ENCODE results near the gene FAM50A. TPM values are rescaled to one million over a fixed set of nuclear protein-coding genes. Genes with fewer than 3 reads are reported as not detected.
A peak's percentile ranks its signal among the peaks of the same experiment; 100 is the strongest.
"Not testable (repeated sequence)": the region's sequence is repeated elsewhere in the genome, so short reads cannot be mapped to it uniquely, and the experiment has no call there.

The FAM50A gene
- polyA plus RNA-seq, 1 experiment = 69.0 TPM

- POLR2A ChIA-PET = interaction anchor here (1.0 to 2.2 kb wide), 5 partner anchors 8 to 61 kb away, joined by 3 to 12 read pairs (median 6); partner anchors contain the start of genes ATP6AP1, FAM3A and LAGE3
- CTCF ChIA-PET = no interaction called here
- no peak overlapping the region for H3K27ac ChIP-seq (ENCODE audit: low read depth, low read length)
- H3K27me3 ChIP-seq (ENCODE audit: control insufficient read depth, insufficient read depth, low read length) = no peaks in the 10 kb centered on the region
- H3K9me3 ChIP-seq (ENCODE audit: control insufficient read depth, insufficient read depth, low read length) = no peaks in the 10 kb centered on the region
- TF ChIP-seq CTCF (IDR thresholded peaks at IDR 0.05; ENCODE audit: low read depth, low read length) = no peak
- H3K4me3 ChIP-seq (ENCODE audit: low read depth, low read length) = peak overlapping the region; percentile 63
- no peak for DNase-seq (ENCODE audit: low read depth, low spot score)
These were observed 46.1 kb downstream of the FAM50A start for GRCh38 chrX:154490021-154490413.

GRCh38 chrX:154490414-154491083 lies 46.6 kb downstream of the FAM50A start, which contains the start of gene SLC10A3:
Gene SLC10A3, minus strand, starts transcription at chrX:154490629. Its CDS starts 1,689 bp downstream, at chrX:154488940.
- no peak for TF ChIP-seq CTCF (IDR thresholded peaks at IDR 0.05; ENCODE audit: low read depth, low read length)
- ChIA-PET POLR2A (interaction anchor here (0.5 to 2.2 kb wide), 7 partner anchors 8 to 62 kb away, joined by 3 to 12 read pairs (median 6); partner anchors contain the start of genes ATP6AP1, FAM3A and LAGE3), CTCF (no interaction called here)
- H3K27me3 ChIP-seq (ENCODE audit: control insufficient read depth, insufficient read depth, low read length) = no peaks in the 10 kb centered on the region
- H3K27ac ChIP-seq (ENCODE audit: low read depth, low read length) = peak within 1 kb of the TSS; percentile 93
- DNase-seq (ENCODE audit: low read depth, low spot score) = peak; percentile 74
- H3K4me3 ChIP-seq (ENCODE audit: low read depth, low read length) = peak within 1 kb of the TSS; percentile 67
- no peaks in the 10 kb centered on the region for H3K9me3 ChIP-seq (ENCODE audit: control insufficient read depth, insufficient read depth, low read length)

- Histone ChIP-seq H3K27me3 (ENCODE audit: control insufficient read depth, insufficient read depth, low read length) (no peaks in the 10 kb centered on the region), H3K9me3 (ENCODE audit: control insufficient read depth, insufficient read depth, low read length) (no peaks in the 10 kb centered on the region), H3K27ac (ENCODE audit: low read depth, low read length) (no peak overlapping the region), H3K4me3 (ENCODE audit: low read depth, low read length) (no peak overlapping the region)
- DNase-seq (ENCODE audit: low read depth, low spot score) = no peak
- ChIA-PET POLR2A (no interaction called here), CTCF (no interaction called here)
- TF ChIP-seq CTCF (IDR thresholded peaks at IDR 0.05; ENCODE audit: low read depth, low read length) = no peak
These were observed 50.8 kb downstream of the FAM50A start for GRCh38 chrX:154494715-154495114.

- no peak for DNase-seq (ENCODE audit: low read depth, low spot score)
- TF ChIP-seq CTCF (IDR thresholded peaks at IDR 0.05; ENCODE audit: low read depth, low read length) = no peak
- POLR2A ChIA-PET = no interaction called here
- H3K27ac ChIP-seq (ENCODE audit: low read depth, low read length) = no peak overlapping the region
- no peak overlapping the region for H3K4me3 ChIP-seq (ENCODE audit: low read depth, low read length)
- CTCF ChIA-PET = no interaction called here
- H3K9me3 ChIP-seq (ENCODE audit: control insufficient read depth, insufficient read depth, low read length) = no peaks in the 10 kb centered on the region
- no peaks in the 10 kb centered on the region for H3K27me3 ChIP-seq (ENCODE audit: control insufficient read depth, insufficient read depth, low read length)
These were observed 51.6 kb downstream of the FAM50A start for GRCh38 chrX:154495472-154495922.

GRCh38 chrX:154496591-154497137 lies 52.7 kb downstream of the FAM50A start:
- H3K27ac ChIP-seq (ENCODE audit: low read depth, low read length); H3K27me3 ChIP-seq (ENCODE audit: control insufficient read depth, insufficient read depth, low read length); H3K9me3 ChIP-seq (ENCODE audit: control insufficient read depth, insufficient read depth, low read length); POLR2A ChIA-PET; CTCF ChIA-PET; DNase-seq (ENCODE audit: low read depth, low spot score); H3K4me3 ChIP-seq (ENCODE audit: low read depth, low read length): not testable (repeated sequence)

Small RNA genes within 50 kb of the gene (small RNA-seq; reads per million reads assigned to genes)
- gene MIR6858 (ENCODE audit: insufficient read length, low read depth) = not detected
- gene RN7SL697P (ENCODE audit: insufficient read length, low read depth) = not detected
- not detected for gene SNORA70 (ENCODE audit: insufficient read length, low read depth)

Other genes starting within 250 kb of the FAM50A start
- not detected in 2 replicates for gene OPN1MW2, start 224.4 kb upstream of the FAM50A start, polyA plus RNA-seq (2011; rRNA removed)
- not detected in 2 replicates for gene OPN1MW3, start 186.6 kb upstream of the FAM50A start, polyA plus RNA-seq (2011; rRNA removed)
- gene TEX28, start 149.0 kb upstream of the FAM50A start, polyA plus RNA-seq (2011; rRNA removed) = not detected in 2 replicates
- not detected in 2 replicates for gene TKTL1, start 148.3 kb upstream of the FAM50A start, polyA plus RNA-seq (2011; rRNA removed)
- gene FLNA, start 69.5 kb upstream of the FAM50A start, polyA plus RNA-seq (2011; rRNA removed) = 605 and 863 TPM in 2 replicates
- gene EMD, start 64.8 kb upstream of the FAM50A start, polyA plus RNA-seq (2011; rRNA removed) = 30.2 and 30.8 TPM in 2 replicates
- 3,912 and 4,828 TPM in 2 replicates for gene RPL10, start 45.8 kb upstream of the FAM50A start, polyA plus RNA-seq (2011; rRNA removed)
- gene DNASE1L1, start 34.9 kb upstream of the FAM50A start, polyA plus RNA-seq (2011; rRNA removed) = 25.7 and 36.6 TPM in 2 replicates
- gene TAFAZZIN, start 32.6 kb upstream of the FAM50A start, polyA plus RNA-seq (2011; rRNA removed) = 13.0 and 15.3 TPM in 2 replicates
- 65.0 and 79.7 TPM in 2 replicates for gene ATP6AP1, start 15.5 kb upstream of the FAM50A start, polyA plus RNA-seq (2011; rRNA removed)
- gene GDI1, start 7.0 kb upstream of the FAM50A start, polyA plus RNA-seq (2011; rRNA removed) = 149 and 154 TPM in 2 replicates
- gene PLXNA3, start 14.1 kb downstream of the FAM50A start, polyA plus RNA-seq (2011; rRNA removed) = 20.5 and 28.1 TPM in 2 replicates
- 9.3 and 13.2 TPM in 2 replicates for gene LAGE3, start 35.1 kb downstream of the FAM50A start, polyA plus RNA-seq (2011; rRNA removed)
- gene UBL4A, start 42.5 kb downstream of the FAM50A start, polyA plus RNA-seq (2011; rRNA removed) = 17.4 and 20.5 TPM in 2 replicates
- 10.1 and 13.8 TPM in 2 replicates for gene SLC10A3, start 46.5 kb downstream of the FAM50A start, polyA plus RNA-seq (2011; rRNA removed)
- 15.5 and 19.5 TPM in 2 replicates for gene FAM3A, start 72.1 kb downstream of the FAM50A start, polyA plus RNA-seq (2011; rRNA removed)
- gene G6PD, start 102.7 kb downstream of the FAM50A start, polyA plus RNA-seq (2011; rRNA removed) = 172 and 244 TPM in 2 replicates
- gene IKBKG, start 103.5 kb downstream of the FAM50A start, polyA plus RNA-seq (2011; rRNA removed) = 25.1 and 35.8 TPM in 2 replicates
- not detected in 2 replicates for gene CTAG1A, start 141.0 kb downstream of the FAM50A start, polyA plus RNA-seq (2011; rRNA removed)
- not detected in 2 replicates for gene CTAG1B, start 175.1 kb downstream of the FAM50A start, polyA plus RNA-seq (2011; rRNA removed)
- gene CTAG2, start 209.4 kb downstream of the FAM50A start, polyA plus RNA-seq (2011; rRNA removed) = not detected in 2 replicates

All from AG04450 (cell line).